Lower lobe of right lung (tissue), 2 donors: Measurements from ENCODE around the gene HOXB3. TPM values are rescaled to one million over a fixed set of nuclear protein-coding genes. Genes with fewer than 3 reads are reported as not detected.

Experiments
- ATAC-seq, 2 donors: fragments of 200-7000 bp; cut with Tn5 transposase; one replicate each; pipeline ENCODE4 v1.9.1; 2020 to 2022; ENCODE audit warnings: mild to moderate bottlenecking in 2 of 2, moderate library complexity in 2 of 2
- DNase-seq: peaks from one replicate; pipeline ENCODE4 v3.0.0-alpha.2; 2020
- H3K27ac ChIP-seq: fragments of 200-600 bp; one replicate; pipeline ENCODE4 v1.8.0; 2022
- H3K27me3 ChIP-seq: fragments of 200-600 bp; one replicate; pipeline ENCODE4 v1.8.0; 2022; ENCODE audit warnings: low read depth
- H3K36me3 ChIP-seq: fragments of 200-600 bp; one replicate; pipeline ENCODE4 v1.8.0; 2022; ENCODE audit warnings: mild to moderate bottlenecking
- H3K4me1 ChIP-seq: fragments of 200-600 bp; one replicate; pipeline ENCODE4 v1.8.0; 2022
- H3K4me3 ChIP-seq: fragments of 200-600 bp; one replicate; pipeline ENCODE4 v1.8.0; 2022; ENCODE audit warnings: mild to moderate bottlenecking
- H3K9me3 ChIP-seq: fragments of 200-600 bp; one replicate; pipeline ENCODE4 v1.8.0; 2022
- intact Hi-C: fragments of 100-400 bp; cut with DNase I; formaldehyde crosslinking; loops from one replicate; pipeline ENCODE4 v1.11.0; 2022
- total RNA-seq: library from RNA; stranded (reverse); fragmentation: NEBNext Ultra II Directional; extraction: Animal tissue kit (Norgen Biotek cat#: 25700); gene quantifications from one replicate; pipeline ENCODE4 v1.2.1, GENCODE V29; 2021
- TF ChIP-seq, protein P1 (sequence below): fragments of 200-600 bp; IDR thresholded peaks from one replicate; pipeline ENCODE4 v1.8.0; 2022; ENCODE audit warnings: antibody characterized with exemption, mild to moderate bottlenecking
- donor health status: DM: no; HTN: yes; CAD: no; lungs with severe emphysema.

The HOXB3 gene
- total RNA-seq, 1 donor from 2014 or later = 11.3 TPM

DNA sequence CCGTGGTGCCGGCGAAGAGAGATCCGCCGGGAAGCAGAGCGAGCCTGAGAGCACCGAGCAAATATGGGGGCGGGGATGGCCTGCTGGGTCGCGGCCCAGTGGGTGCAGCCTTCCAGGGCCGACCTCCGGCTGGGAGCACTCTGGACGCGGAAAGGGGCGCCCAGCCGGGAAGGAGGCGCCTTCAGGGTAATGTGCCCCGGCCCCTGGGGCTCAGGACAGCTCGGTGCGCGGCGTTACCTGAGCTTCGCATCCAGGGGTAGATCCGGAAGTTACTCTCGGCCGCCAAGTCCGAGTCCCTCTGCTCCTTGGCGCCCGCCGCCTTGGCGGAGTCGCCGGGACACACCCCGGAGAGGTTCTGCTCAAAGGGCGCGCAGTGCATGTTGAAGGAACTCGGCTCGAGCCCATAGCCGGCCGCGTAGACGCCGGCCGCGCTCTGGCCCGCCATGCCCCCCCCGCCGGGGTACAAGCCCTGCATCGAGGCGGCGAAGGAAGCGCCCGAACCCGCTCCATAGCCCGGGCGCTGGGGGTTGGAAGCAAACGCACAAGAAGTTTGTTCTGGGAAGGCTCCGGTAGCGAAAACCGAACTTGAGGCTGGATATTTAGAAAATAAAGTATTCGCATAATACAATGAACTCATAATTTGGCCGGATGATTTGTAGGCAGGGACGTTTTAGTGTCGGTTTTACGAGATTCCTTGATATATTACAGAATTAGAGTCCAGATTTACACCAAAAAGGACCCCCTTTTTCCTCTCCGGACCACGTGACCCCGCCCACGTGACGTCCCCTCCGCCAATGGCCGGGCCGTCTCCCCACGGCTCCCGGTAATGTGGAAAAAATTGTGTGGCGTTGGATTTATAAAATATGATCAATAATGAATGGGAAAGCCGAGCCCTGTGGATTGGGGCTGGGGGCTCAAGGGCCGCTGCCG, 20.5 kb upstream of the HOXB3 start, which contains the start of gene HOXB7:
TSS of gene HOXB7 (minus strand) at position 736 of the 930 bp plus-strand sequence. CDS start at position 637, 99 bp downstream.
- Histone ChIP-seq H3K4me1 (peaks cover 38% of the 10 kb centered on the region), H3K9me3 (no peaks in the 10 kb centered on the region), H3K27ac (peak within 1 kb of the TSS; percentile 66), H3K4me3 (peak within 1 kb of the TSS; percentile 64), H3K36me3 (no peaks in the 10 kb centered on the region), H3K27me3 (peaks cover 98% of the 10 kb centered on the region)
- TF ChIP-seq, protein P1, sequence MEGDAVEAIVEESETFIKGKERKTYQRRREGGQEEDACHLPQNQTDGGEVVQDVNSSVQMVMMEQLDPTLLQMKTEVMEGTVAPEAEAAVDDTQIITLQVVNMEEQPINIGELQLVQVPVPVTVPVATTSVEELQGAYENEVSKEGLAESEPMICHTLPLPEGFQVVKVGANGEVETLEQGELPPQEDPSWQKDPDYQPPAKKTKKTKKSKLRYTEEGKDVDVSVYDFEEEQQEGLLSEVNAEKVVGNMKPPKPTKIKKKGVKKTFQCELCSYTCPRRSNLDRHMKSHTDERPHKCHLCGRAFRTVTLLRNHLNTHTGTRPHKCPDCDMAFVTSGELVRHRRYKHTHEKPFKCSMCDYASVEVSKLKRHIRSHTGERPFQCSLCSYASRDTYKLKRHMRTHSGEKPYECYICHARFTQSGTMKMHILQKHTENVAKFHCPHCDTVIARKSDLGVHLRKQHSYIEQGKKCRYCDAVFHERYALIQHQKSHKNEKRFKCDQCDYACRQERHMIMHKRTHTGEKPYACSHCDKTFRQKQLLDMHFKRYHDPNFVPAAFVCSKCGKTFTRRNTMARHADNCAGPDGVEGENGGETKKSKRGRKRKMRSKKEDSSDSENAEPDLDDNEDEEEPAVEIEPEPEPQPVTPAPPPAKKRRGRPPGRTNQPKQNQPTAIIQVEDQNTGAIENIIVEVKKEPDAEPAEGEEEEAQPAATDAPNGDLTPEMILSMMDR = no peak
- intact Hi-C loops = no loop called here
- ATAC-seq (peak; percentile 56 to 73), DNase-seq (peak; percentile 67)

DNA sequence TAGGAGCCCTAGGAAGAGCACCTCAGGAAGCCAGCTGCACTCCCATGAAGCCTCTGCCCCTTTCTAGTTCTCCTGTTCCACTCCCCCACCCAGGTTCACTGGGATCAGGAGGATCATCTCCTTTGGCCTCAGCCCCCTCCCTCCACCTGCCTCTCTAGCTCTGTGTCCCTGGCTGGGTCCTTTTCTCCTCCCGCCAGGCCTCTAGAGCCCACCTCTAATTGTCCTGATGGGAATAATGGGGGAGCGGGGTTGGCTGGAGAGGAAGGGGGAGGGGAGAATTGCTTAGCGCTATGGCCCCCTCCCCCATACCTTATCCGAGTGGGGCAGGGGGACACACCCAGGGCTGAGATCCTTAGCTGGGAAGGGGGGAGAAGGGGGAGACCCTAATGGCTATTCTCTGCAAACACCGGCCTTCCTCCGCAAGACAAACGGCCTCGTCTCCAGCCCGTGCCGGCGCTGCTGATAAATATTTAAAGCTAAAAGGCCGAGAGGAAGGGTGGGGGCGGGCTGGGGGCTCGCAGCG, 19.8 kb upstream of the HOXB3 start:
- Histone ChIP-seq H3K4me1 (peaks cover 38% of the 10 kb centered on the region), H3K9me3 (no peaks in the 10 kb centered on the region), H3K27me3 (peaks cover 99% of the 10 kb centered on the region), H3K4me3 (peak overlapping the region; percentile 64), H3K36me3 (no peaks in the 10 kb centered on the region), H3K27ac (no peak overlapping the region)
- ATAC-seq = no peak
- TF ChIP-seq, protein P1 = no peak
- intact Hi-C loops = no loop called here
- no peak for DNase-seq

DNA sequence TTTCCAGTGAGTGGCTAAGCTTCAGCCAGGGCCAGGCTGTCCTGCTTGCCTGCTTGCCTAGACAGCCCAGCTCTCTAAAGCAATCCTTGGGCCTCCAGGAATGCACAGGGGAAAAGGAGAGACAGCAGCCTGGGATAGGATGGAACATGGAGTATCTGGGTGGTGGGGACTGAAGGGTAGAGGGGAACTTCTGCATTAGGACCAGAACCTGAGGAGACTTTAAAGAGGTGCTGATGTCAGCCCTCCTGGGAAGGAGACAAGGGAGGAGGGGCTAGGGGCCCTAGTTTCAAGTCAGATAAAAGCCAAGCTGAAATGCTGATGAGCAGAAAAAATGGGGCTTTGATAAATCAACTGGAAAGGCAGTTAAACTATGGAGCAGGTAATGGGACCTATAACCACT, 19.0 kb upstream of the HOXB3 start:
- Histone ChIP-seq H3K27ac (no peak overlapping the region), H3K27me3 (peaks cover 99% of the 10 kb centered on the region), H3K4me3 (no peak overlapping the region), H3K9me3 (no peaks in the 10 kb centered on the region), H3K4me1 (peaks cover 33% of the 10 kb centered on the region), H3K36me3 (no peaks in the 10 kb centered on the region)
- intact Hi-C loops = no loop called here
- ATAC-seq (no peak), DNase-seq (no peak)
- TF ChIP-seq, protein P1 = no peak

DNA sequence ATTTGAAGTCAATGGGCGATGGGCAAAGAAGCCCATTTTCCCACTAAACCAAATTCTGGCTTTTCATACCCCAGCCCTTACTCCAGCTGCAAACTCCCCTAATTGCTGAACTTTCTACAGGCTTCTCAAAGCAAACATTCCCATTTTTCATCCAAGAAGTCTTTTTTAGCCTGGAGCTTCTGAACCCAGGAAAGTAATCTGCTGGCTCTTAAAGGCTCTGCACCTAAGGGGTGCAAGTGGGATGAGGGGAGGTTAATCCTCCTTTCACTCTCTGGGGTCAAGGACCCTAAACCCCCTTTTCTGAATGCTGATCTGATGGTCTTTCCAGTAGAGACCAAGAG, 18.4 kb upstream of the HOXB3 start:
- no peaks in the 10 kb centered on the region for H3K36me3 ChIP-seq
- H3K4me1 ChIP-seq = peaks cover 30% of the 10 kb centered on the region
- H3K9me3 ChIP-seq = no peaks in the 10 kb centered on the region
- no peak for ATAC-seq
- TF ChIP-seq, protein P1 = no peak
- no peak overlapping the region for H3K27ac ChIP-seq
- H3K27me3 ChIP-seq = peaks cover 99% of the 10 kb centered on the region
- intact Hi-C loops = no loop called here
- H3K4me3 ChIP-seq = no peak overlapping the region
- no peak for DNase-seq

DNA sequence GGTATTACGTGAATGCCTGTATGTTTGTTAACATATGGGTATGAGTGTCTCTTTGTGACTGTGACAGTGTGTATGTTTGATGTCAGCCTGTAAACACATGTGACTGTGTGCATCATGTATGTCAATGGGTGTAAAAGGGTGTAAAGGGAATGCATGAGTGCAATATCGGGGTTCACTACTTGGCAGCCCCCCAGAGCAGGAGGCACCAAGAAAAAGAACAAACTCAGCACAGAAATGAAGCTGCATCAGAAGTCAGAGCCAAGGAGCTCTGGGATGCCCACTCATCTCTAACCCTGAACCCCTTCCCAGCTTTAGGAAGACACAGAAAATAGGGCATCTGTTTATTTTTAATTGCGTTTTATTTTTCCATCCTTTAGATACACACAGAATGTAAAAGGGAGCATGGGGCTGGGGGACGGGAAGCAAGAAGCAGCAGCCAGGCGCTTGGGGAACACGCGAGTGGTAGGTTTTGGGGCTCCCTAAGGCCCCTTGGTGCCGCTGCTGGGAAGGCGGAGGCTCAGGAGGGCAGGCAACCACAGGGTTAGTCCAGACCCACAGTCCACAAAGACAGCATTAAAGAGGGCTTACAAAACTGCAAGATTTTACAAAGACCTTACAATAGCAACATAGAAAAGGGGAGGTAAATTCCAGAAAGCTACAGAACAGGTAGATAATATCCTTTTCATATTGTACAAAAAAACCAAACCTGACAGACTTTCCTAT, 17.0 kb upstream of the HOXB3 start:
- Histone ChIP-seq H3K4me1 (peaks cover 31% of the 10 kb centered on the region), H3K36me3 (no peaks in the 10 kb centered on the region), H3K4me3 (no peak overlapping the region), H3K9me3 (no peaks in the 10 kb centered on the region), H3K27ac (no peak overlapping the region), H3K27me3 (peaks cover 100% of the 10 kb centered on the region)
- no peak for DNase-seq
- intact Hi-C loops = no loop called here
- TF ChIP-seq, protein P1 = no peak
- no peak for ATAC-seq
